ENCODE results near the gene MED12L.

Gene MED12L

DNA sequence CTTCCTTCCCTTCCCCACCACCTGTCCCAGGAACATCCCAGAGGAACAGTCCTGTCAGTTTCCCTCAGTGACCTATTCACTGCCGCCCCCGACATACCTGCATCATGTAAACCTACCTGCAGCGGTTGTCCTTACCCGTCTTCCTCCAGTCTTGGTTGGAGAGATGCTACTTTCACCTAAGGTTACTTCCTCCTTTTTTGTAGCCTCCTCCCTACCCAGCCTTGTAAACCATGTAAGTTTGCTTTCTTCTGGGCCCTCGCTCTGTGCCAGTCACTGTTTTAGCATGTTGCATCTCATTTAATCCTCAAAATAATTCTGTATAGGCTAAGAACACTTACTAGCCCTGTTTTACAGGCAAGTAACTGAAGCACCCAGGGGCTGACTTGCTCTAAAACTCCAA lies 59.3 kb downstream of the MED12L start:
- TF ChIP-seq, protein P1, sequence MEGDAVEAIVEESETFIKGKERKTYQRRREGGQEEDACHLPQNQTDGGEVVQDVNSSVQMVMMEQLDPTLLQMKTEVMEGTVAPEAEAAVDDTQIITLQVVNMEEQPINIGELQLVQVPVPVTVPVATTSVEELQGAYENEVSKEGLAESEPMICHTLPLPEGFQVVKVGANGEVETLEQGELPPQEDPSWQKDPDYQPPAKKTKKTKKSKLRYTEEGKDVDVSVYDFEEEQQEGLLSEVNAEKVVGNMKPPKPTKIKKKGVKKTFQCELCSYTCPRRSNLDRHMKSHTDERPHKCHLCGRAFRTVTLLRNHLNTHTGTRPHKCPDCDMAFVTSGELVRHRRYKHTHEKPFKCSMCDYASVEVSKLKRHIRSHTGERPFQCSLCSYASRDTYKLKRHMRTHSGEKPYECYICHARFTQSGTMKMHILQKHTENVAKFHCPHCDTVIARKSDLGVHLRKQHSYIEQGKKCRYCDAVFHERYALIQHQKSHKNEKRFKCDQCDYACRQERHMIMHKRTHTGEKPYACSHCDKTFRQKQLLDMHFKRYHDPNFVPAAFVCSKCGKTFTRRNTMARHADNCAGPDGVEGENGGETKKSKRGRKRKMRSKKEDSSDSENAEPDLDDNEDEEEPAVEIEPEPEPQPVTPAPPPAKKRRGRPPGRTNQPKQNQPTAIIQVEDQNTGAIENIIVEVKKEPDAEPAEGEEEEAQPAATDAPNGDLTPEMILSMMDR (IDR thresholded peaks at IDR 0.05): no peak

DNA sequence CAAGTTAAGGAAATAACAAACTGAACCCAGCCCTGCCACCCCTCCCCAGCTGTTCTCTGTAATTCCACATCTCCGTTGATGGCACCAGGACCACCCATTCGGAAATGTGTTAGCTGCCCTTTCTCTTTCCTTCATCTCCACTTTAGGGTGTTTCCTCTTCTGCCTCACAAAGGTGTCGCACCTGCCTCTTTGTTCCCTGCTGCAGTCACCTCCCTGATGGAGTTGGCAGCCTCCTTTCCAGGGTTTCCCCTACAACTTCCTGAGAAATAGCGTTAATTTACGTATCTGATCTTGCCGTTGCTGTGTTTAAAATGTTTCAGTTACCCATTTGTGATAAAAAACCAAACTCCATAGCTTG lies 60.2 kb downstream of the MED12L start:
- TF ChIP-seq, protein P1 (IDR thresholded peaks at IDR 0.05): no peak

- TF ChIP-seq, protein P1 (IDR thresholded peaks at IDR 0.05): peak; percentile 88
Measured at GRCh38 chr3:151146071-151146730, 60.7 kb downstream of the MED12L start.

- TF ChIP-seq, protein P1 (IDR thresholded peaks at IDR 0.05): no peak
Measured at GRCh38 chr3:151146731-151147091, 61.2 kb downstream of the MED12L start.

GRCh38 chr3:151147299-151147698 lies 61.8 kb downstream of the MED12L start:
- TF ChIP-seq, protein P1 (IDR thresholded peaks at IDR 0.05): no peak

- TF ChIP-seq, protein P1 (IDR thresholded peaks at IDR 0.05): no peak
Measured at GRCh38 chr3:151152455-151153079, 67.1 kb downstream of the MED12L start.

- TF ChIP-seq, protein P1 (IDR thresholded peaks at IDR 0.05): no peak
Measured at GRCh38 chr3:151154566-151154965, 69.1 kb downstream of the MED12L start.
